HepG2 (cell line): ENCODE measurements around the gene NEU1. TPM values are rescaled to one million over a fixed set of nuclear protein-coding genes. Genes with fewer than 3 reads are reported as not detected.

ENCODE experiments used
- AGO2 ChIP-seq: fragments of 200-400 bp; formaldehyde crosslinking; optimal IDR thresholded peaks from 2 replicates; pipeline ENCODE3; 2017; ENCODE audit warnings: mild to moderate bottlenecking, low read depth, low read length, moderate library complexity
- ARNTL ChIP-seq: sonication (generic); formaldehyde crosslinking; IDR thresholded peaks from 2 replicates; pipeline ENCODE4 v1.4.0; 2020; ENCODE audit warnings: mild to moderate bottlenecking, missing genetic modification reagents
- GLI4 ChIP-seq: sonication (generic); formaldehyde crosslinking; IDR thresholded peaks from 2 replicates; pipeline ENCODE4 v1.5.1; 2020; ENCODE audit warnings: missing genetic modification reagents, mild to moderate bottlenecking, moderate library complexity, borderline replicate concordance
- GTF2F1 ChIP-seq: fragments of 150-350 bp; IDR thresholded peaks from 2 replicates; pipeline ENCODE4 v1.6.1; 2014; ENCODE audit warnings: low read length
- KDM2A ChIP-seq: sonication (generic); formaldehyde crosslinking; IDR thresholded peaks from 2 replicates; pipeline ENCODE4 v1.4.0; 2020; ENCODE audit warnings: low read depth, missing genetic modification reagents, borderline replicate concordance
- KLF13 ChIP-seq: sonication (generic); formaldehyde crosslinking; IDR thresholded peaks from 2 replicates; pipeline ENCODE4 v1.4.0; 2020; ENCODE audit warnings: mild to moderate bottlenecking, missing genetic modification reagents
- MEF2D ChIP-seq: sonication (generic); formaldehyde crosslinking; IDR thresholded peaks from 2 replicates; pipeline ENCODE4 v1.5.1; 2020; ENCODE audit warnings: mild to moderate bottlenecking, missing genetic modification reagents
- PHF20 ChIP-seq: sonication (generic); formaldehyde crosslinking; IDR thresholded peaks from 2 replicates; pipeline ENCODE4 v1.5.0; 2020; ENCODE audit warnings: mild to moderate bottlenecking, missing genetic modification reagents
- TEAD3 ChIP-seq: optimal IDR thresholded peaks from 2 replicates; pipeline ENCODE3; 2016; ENCODE audit warnings: borderline replicate concordance
- ZNF138 ChIP-seq: sonication (generic); formaldehyde crosslinking; IDR thresholded peaks from 2 replicates; pipeline ENCODE4 v1.5.0; 2020; ENCODE audit warnings: mild to moderate bottlenecking, low read depth, missing genetic modification reagents
- ZNF224 ChIP-seq: sonication (generic); formaldehyde crosslinking; IDR thresholded peaks from 2 replicates; pipeline ENCODE4 v1.5.0; 2020; ENCODE audit warnings: mild to moderate bottlenecking, missing genetic modification reagents
- ZNF274 ChIP-seq: sonication (generic); formaldehyde crosslinking; IDR thresholded peaks from 2 replicates; pipeline ENCODE4 v1.5.1; 2020; ENCODE audit warnings: mild to moderate bottlenecking, missing genetic modification reagents
- ZNF446 ChIP-seq: sonication (generic); formaldehyde crosslinking; IDR thresholded peaks from 2 replicates; pipeline ENCODE4 v1.5.0; 2020; ENCODE audit warnings: mild to moderate bottlenecking, missing genetic modification reagents
- ZNF703 ChIP-seq: sonication (generic); formaldehyde crosslinking; IDR thresholded peaks from 2 replicates; pipeline ENCODE4 v1.5.1; 2020; ENCODE audit warnings: missing genetic modification reagents, mild to moderate bottlenecking, moderate library complexity, borderline replicate concordance
- polyA plus RNA-seq, 8 experiments: library from polyadenylated mRNA; depleted of rRNA in 3 of 8; stranded (reverse) in 7 of 8; unstranded in 1 of 8; fragments of >200 nt; fragmentation: Illumina TruSeq in 4 of 8; extraction: Trizol in 4 of 8; gene quantifications; 2 replicates each; pipeline versions ENCODE4 v1.2.1 to v1.2.3, GENCODE V29; 2011 to 2016; ENCODE audit warnings: low read depth in 4 of 8, missing spikeins in 1 of 8, mixed read lengths in 1 of 8; ENCODE audit not compliant: insufficient read depth in 1 of 8
- total RNA-seq, 5 experiments: library from RNA; depleted of rRNA; stranded (reverse); fragments of >200 nt; fragmentation: Illumina TruSeq; extraction: Trizol; gene quantifications; 2 replicates each; pipeline ENCODE4 v1.2.3, GENCODE V29; 2016; ENCODE audit warnings: low read depth in 1 of 5
- TF ChIP-seq, protein P1 (sequence below): sonication (generic); formaldehyde crosslinking; IDR thresholded peaks from 2 replicates; pipeline ENCODE4 v1.8.1; 2023; ENCODE audit warnings: missing genetic modification reagents, mild to moderate bottlenecking, borderline replicate concordance
- TF ChIP-seq, protein P2 (sequence below): sonication (generic); formaldehyde crosslinking; IDR thresholded peaks from 2 replicates; pipeline ENCODE4 v1.9.0; 2021; ENCODE audit warnings: mild to moderate bottlenecking, missing genetic modification reagents
- TF ChIP-seq, protein P3 (sequence below), 2 experiments: sonication (generic) in 1 of 2; formaldehyde crosslinking in 1 of 2; IDR thresholded peaks; 2 replicates each; pipeline versions ENCODE4 v1.5.1 to v1.6.1; 2011 to 2020; ENCODE audit warnings: borderline replicate concordance in 1 of 2, low read depth in 1 of 2, low read length in 1 of 2, mild to moderate bottlenecking in 1 of 2, missing genetic modification reagents in 1 of 2, moderate library complexity in 1 of 2
- TF ChIP-seq, protein P4 (sequence below): sonication (generic); formaldehyde crosslinking; IDR thresholded peaks from 2 replicates; pipeline ENCODE4 v1.4.0; 2020; ENCODE audit warnings: missing genetic modification reagents

The NEU1 gene
- total and polyA plus RNA-seq, 2 of the 13 experiments (the other 11 are each of a cell fraction or from before 2014, with no cell fraction given), result 215 to 297 TPM

DNA sequence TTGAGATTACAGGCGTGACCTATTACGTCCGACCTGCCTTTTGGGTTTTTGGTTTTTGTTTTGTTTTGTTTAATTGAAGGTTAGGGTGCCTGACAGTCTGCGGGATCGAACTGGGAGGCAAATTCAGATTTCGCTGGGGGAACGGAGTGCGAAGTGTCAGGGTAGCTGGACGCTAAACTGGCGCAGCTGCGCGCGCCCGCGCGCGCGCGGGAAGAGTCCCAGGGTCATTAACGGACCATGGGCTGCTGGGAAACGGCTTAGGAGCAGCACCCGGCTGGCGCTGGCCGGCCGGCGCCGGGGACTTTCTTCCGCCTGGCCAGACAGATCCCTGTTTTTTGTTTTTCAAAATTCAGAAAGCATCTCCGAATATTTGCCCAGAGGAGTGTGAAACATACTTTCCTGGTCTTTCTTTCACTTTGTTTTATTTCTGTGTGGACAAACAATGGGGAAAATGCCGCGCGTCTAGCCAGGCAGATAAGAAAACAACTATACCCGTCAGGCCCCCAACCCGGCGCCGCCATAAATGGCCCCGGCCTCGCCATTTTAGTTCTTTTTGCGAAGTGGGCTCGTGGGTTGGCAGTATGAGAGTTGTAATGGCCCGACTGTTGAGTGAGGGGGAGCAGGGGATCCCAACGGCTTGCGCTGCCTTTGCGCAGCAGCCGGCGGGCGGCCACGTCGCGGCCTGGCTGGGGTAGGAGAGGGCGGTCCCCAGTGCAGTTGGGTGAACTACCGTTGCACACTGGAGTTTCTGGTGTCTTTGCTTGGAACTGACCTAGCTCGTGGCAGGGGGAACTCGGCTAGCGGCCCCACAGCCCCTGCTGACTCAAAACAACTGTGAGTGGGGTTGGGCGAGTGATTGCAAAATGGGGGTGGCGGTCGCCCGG lies 28.0 kb downstream of the NEU1 start (continued):
- peak; percentile 77 for TF ChIP-seq PHF20 (CRISPR knock-in tag)
- TF ChIP-seq KLF13 (CRISPR knock-in tag), result no peak
- peak; percentile 69; the same call in 1 of the 2 replicates for TF ChIP-seq ZNF138 (CRISPR knock-in tag)
- peak; percentile 65 for TF ChIP-seq KDM2A (CRISPR knock-in tag)
- TF ChIP-seq, protein P1, sequence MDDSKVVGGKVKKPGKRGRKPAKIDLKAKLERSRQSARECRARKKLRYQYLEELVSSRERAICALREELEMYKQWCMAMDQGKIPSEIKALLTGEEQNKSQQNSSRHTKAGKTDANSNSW (CRISPR knock-in tag), result peak; percentile 76; the same call in 1 of the 2 replicates
- peak; percentile 79 for TF ChIP-seq ZNF274 (CRISPR knock-in tag)
- TF ChIP-seq, protein P2, sequence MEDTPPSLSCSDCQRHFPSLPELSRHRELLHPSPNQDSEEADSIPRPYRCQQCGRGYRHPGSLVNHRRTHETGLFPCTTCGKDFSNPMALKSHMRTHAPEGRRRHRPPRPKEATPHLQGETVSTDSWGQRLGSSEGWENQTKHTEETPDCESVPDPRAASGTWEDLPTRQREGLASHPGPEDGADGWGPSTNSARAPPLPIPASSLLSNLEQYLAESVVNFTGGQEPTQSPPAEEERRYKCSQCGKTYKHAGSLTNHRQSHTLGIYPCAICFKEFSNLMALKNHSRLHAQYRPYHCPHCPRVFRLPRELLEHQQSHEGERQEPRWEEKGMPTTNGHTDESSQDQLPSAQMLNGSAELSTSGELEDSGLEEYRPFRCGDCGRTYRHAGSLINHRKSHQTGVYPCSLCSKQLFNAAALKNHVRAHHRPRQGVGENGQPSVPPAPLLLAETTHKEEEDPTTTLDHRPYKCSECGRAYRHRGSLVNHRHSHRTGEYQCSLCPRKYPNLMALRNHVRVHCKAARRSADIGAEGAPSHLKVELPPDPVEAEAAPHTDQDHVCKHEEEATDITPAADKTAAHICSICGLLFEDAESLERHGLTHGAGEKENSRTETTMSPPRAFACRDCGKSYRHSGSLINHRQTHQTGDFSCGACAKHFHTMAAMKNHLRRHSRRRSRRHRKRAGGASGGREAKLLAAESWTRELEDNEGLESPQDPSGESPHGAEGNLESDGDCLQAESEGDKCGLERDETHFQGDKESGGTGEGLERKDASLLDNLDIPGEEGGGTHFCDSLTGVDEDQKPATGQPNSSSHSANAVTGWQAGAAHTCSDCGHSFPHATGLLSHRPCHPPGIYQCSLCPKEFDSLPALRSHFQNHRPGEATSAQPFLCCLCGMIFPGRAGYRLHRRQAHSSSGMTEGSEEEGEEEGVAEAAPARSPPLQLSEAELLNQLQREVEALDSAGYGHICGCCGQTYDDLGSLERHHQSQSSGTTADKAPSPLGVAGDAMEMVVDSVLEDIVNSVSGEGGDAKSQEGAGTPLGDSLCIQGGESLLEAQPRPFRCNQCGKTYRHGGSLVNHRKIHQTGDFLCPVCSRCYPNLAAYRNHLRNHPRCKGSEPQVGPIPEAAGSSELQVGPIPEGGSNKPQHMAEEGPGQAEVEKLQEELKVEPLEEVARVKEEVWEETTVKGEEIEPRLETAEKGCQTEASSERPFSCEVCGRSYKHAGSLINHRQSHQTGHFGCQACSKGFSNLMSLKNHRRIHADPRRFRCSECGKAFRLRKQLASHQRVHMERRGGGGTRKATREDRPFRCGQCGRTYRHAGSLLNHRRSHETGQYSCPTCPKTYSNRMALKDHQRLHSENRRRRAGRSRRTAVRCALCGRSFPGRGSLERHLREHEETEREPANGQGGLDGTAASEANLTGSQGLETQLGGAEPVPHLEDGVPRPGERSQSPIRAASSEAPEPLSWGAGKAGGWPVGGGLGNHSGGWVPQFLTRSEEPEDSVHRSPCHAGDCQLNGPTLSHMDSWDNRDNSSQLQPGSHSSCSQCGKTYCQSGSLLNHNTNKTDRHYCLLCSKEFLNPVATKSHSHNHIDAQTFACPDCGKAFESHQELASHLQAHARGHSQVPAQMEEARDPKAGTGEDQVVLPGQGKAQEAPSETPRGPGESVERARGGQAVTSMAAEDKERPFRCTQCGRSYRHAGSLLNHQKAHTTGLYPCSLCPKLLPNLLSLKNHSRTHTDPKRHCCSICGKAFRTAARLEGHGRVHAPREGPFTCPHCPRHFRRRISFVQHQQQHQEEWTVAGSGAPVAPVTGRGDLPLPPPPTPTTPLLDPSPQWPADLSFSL (CRISPR knock-in tag), result no peak
- 0 out of 2 replicates have a peak, but pooled peaks have one; percentile 66 for TF ChIP-seq ZNF703 (CRISPR knock-in tag)
- no peak; the same call in 1 of the 2 replicates for TF ChIP-seq MEF2D (CRISPR knock-in tag)
- TF ChIP-seq, protein P3, sequence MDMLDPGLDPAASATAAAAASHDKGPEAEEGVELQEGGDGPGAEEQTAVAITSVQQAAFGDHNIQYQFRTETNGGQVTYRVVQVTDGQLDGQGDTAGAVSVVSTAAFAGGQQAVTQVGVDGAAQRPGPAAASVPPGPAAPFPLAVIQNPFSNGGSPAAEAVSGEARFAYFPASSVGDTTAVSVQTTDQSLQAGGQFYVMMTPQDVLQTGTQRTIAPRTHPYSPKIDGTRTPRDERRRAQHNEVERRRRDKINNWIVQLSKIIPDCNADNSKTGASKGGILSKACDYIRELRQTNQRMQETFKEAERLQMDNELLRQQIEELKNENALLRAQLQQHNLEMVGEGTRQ (IDR thresholded peaks at IDR 0.05; ENCODE audit: low read depth, low read length), result no peak
- TF ChIP-seq, protein P3 (CRISPR knock-in tag; IDR thresholded peaks at IDR 0.05; ENCODE audit: borderline replicate concordance), result no peak
- peak; percentile 72; the same call in 1 of the 2 replicates for TF ChIP-seq ZNF446
- TF ChIP-seq, protein P4, sequence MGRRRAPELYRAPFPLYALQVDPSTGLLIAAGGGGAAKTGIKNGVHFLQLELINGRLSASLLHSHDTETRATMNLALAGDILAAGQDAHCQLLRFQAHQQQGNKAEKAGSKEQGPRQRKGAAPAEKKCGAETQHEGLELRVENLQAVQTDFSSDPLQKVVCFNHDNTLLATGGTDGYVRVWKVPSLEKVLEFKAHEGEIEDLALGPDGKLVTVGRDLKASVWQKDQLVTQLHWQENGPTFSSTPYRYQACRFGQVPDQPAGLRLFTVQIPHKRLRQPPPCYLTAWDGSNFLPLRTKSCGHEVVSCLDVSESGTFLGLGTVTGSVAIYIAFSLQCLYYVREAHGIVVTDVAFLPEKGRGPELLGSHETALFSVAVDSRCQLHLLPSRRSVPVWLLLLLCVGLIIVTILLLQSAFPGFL, result no peak
- TF ChIP-seq TEAD3 (CRISPR knock-in tag), result peak; percentile 56
- 0 out of 2 replicates have a peak, but pooled peaks have one; percentile 39 for TF ChIP-seq ZNF224 (CRISPR knock-in tag)
- peak; percentile 73 for TF ChIP-seq ARNTL (CRISPR knock-in tag)
- peak; percentile 93 for TF ChIP-seq GTF2F1
- TF ChIP-seq GLI4 (CRISPR knock-in tag), result peak; percentile 47; the same call in 1 of the 2 replicates
- TF ChIP-seq AGO2, result peak; percentile 100
